GM18867 (cell line): ENCODE measurements around the gene CMBL.
"Not testable (repeated sequence)": the region's sequence is repeated elsewhere in the genome, so short reads cannot be mapped to it uniquely, and the experiment has no call there.

Experiments used
- ATAC-seq: cut with Tn5 transposase; IDR thresholded peaks from one replicate; pipeline ENCODE4 v1.9.1; 2021; ENCODE audit warnings: mild to moderate bottlenecking, moderate library complexity; ENCODE audit not compliant: unreplicated experiment

The CMBL gene

DNA sequence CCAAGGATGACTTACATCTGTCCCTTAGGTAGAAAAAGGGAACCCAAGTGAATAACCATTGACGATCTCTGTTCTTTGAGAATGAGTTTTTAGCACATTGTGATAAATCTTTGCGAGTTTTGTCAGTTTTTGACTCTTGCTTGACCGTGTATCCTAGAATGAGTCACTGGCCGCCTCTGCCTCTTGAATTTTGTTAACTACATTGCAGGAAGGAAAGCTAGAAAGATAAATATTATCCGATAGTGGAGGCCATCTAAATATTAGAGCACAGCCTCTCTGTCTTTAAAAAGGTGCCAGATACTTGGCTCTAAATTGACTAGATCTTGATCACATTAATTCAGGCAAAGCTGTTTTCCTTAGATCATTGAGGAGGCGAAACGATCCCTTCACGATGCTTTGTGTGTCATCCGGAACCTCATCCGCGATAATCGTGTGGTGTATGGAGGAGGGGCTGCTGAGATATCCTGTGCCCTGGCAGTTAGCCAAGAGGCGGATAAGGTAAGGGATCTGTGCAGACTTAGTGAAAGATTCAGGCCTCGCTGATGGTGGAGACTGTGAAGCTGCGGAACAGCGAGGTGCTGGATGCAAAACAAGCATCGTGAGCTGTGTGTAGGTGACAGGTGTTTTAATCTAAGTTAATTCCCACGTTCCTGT lies 45.5 kb downstream of the CMBL start:
- ATAC-seq, result no peak

DNA sequence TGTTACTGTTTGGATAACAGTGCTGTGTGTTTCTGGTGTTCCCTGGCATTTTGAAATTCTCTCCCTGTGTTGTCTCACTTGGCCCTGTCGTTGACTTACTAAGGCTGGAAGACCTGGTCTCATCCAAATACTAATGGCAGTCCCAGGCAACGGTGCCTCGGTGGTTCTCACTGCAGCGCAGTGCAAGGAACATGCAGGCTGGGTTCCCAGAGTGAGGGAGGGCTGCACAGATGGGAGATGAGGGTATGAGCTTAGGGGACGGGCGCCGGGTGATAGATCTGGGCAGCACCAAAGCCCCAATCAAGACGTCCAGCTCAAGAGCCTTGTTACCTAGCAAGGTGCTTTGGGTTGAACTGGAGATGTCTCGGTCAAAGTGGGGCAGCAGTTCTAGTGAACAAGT lies 46.6 kb downstream of the CMBL start:
- ATAC-seq, result no peak

DNA sequence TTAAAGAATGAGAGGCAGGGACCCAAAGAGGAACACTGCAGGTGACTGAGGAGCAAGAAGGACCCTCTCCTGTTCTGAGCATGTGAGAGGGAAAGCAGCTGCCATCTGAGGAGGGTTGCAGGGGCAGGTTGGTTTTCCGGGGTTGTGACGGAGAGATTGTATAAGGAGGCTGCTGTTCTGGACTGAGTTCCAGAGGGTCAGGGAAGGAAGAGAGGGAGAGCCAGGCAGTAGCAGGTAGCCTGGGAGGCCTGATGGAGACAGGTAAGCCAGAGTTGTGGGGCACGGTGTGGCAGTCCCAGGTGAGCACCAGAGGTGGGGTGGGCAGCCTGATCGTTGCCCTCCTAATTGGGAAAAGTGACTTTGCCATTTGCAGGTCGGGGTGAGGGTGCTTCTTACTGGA lies 47.8 kb downstream of the CMBL start:
- ATAC-seq, result no peak

DNA sequence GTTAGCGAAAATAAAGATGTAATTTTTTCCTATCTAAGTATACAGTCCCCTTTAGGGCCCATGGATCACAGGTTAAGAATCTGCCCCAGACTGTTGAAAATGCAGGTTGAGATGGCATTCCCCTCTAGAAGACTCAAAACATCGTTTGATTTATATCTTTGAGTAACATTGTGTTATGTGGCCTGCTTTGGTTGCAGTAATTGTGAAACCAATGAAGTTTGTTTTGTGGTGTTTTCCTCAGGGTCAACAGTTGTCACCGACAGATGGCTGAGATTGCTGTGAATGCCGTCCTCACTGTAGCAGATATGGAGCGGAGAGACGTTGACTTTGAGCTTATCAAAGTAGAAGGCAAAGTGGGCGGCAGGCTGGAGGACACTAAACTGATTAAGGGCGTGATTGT lies 49.8 kb downstream of the CMBL start:
- ATAC-seq, result no peak

DNA sequence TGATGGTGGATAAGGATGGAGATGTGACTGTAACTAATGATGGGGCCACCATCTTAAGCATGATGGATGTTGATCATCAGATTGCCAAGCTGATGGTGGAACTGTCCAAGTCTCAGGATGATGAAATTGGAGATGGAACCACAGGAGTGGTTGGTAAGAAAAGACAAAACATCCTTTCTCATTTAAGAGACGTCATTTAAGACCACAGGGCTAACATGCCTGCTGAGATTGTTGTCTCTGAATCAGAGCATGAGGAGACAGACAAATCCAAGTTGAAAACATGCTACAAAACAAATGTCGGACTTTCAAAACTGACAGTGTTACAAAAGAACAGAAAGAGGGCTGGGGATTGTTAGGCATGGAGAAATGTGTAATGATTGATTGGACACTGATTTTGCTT lies 53.0 kb downstream of the CMBL start:
- no peak for ATAC-seq

DNA sequence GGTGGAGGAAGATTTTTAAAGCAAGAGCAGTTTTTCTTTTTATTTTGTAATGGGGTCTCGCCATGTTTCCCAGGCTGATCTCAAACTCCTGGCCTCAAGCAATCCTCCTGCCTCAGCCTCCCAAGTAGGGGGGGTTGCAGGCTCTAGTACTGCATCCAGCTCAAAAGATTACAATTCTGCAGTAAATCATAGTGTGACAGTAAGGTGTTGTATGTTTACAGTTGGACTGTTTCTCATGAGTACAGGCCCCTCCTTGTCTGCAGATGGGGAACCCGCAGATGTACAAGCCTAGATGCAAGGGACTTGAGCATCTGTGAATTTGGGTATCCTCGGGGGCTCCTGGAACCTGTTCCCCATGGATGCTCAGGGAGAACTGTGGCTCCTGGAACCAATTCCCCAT lies 54.3 kb downstream of the CMBL start:
- ATAC-seq, result no peak

DNA sequence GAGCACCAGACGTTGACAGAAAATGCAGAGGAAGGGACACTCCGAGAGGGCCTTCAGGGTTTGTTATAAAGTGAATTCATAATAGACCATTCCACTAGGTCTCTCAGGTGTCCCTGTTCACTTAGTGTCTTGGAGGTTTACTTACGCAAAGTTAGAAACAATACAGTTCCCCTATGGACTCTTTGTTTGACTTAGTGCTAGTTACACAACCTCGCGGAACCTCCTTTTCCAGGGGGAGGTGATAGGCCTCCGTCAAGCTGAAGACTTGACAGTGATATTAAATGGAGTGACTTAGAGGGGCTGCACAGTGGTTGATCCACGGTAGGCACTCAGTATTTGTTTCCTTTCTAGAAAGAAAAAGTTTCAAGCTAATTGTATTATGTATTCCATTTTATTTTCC lies 56.3 kb downstream of the CMBL start:
- ATAC-seq, result no peak

DNA sequence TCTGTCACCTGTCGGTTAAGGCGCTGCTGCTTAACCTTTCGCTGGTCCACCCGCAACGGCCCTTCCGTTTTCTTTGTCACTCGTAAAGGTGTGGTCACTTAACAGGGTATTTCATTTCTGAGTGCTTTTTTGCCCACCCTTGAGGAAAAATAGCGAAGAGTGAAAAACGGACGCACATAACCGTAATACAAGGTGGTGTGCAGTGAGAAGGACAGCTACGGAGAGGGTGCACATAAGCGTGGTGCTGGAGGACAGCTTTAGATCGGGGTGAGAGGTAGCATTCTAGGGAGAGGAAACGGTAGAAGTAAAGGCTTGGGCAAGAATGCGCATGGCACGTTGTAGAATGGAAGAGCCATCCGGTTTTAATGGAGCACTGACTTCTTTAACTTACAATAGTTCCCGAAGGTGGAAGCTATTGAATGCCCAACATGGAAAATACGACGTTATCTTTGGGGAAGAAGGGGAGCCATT lies 56.9 kb downstream of the CMBL start:
- ATAC-seq, result peak; percentile 7

DNA sequence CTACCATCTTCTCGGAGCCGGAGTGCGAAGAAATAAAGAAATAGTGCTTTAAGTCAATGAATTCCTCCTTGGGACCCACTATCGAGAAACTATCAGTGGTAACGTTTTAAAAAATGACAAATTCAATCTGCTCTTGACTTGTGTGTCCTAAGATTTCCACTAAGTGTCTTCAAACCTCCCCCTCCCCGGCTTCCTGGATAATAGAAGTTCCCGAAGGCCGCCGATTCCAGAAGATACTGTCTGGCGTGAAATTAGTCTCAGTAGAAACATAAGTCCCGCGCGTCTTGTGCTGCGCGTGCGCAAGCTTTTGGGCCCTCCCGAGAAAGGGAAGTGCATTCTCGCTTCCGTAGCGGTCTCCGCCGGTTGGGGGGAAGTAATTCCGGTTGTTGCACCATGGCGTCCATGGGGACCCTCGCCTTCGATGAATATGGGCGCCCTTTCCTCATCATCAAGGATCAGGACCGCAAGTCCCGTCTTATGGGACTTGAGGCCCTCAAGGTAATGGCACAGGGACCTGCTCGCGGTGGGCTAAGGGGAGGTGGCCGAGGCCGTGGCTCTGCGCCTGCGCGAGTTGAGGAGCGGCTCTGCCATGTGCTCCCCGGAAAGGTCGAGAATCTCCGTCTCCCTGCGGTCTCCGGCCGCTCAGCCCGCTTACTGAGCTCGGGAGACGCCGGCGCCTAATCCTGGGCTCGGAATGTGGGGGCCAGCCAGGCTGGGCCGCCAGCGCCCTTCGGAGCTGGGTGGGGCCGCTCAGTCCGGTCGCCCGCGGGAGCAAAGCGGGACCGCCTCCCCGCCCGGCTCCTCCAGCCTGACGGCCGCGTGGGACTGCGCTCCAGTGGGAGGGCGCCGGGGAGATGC lies 57.5 kb downstream of the CMBL start, which contains the start of gene CCT5:
TSS of gene CCT5 (plus strand) at position 333 of the 858 bp plus-strand sequence. CDS start at position 394, 61 bp downstream.
- ATAC-seq, result peak; percentile 80

DNA sequence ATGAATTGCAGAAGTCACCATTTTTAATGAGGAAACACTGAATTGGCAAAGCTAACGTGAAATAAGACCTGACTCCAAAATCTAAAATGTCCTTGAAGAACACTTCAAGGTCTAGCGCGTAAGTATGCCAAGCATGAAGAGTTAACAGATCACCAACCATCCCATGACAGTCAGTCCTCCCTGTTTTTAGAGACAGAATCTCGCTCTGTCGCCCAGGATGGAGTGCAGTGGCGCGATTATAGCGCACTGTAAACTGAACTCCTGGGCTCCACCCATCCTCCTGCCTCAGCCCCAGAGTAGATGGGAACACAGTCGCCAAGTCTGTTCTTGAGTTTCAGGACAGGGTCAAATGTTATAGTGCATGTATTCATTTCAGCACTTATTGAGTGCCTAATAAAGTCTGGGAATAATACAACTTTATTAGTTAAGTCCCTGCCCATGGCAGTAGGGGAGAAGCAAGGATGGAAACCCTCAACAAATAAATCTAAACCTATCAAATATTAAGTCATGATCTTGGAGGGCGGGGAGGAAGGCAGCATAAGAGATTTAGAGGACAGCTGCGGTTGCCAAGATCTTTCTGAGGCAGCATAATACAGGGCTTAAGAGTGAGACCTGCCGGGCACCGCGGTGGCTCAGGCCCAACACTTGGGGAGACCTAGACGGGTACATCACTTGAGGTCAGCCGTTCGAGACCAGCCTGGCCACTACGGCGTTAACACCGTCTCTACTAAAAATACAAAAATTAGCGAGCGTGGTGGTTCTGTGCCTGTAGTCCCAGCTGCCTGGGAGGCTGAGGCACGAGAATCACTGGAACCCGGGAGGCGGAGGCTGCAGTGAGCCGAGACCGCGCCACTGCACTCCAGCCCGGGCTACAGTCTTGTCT lies 59.1 kb downstream of the CMBL start:
- ATAC-seq, result peak; percentile 1

DNA sequence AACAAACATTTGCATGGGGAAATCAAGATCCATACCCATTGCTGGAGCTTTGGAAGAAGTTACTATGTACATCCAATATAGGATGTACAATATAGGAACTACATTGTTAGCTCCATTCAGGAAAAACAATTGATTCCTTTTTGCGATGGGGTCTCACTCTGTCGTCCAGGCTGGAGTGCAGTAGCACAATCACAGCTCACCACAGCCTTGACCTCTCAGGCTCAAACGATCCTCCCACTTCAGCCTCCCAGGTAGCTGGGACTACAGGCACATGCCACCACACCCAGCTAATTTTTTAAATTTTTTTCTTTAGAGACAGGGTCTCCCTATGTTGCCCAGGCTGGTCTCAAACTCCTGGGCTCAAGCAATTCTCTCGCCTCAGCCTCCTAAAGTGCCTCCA lies 60.5 kb downstream of the CMBL start:
- ATAC-seq, result not testable (repeated sequence)

DNA sequence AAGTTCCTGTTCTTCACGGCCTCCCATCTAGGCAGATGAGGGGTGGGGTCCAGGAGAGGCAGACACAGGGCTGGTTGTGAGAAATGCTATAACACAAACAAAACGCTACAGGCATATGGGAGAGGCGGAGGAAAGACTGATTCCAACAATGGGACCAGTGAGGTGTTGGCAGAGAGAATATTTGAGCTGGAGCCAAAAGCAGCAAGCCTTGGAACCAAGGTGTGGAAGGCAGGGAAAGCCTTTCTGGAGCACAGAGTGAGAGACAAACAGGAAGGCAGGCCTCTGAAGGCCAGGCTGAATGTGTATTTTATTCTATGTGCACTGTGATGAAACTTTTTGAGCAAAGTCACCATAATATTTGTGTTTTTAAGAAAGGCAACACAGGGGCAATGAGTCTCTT lies 60.9 kb downstream of the CMBL start:
- ATAC-seq, result no peak

DNA sequence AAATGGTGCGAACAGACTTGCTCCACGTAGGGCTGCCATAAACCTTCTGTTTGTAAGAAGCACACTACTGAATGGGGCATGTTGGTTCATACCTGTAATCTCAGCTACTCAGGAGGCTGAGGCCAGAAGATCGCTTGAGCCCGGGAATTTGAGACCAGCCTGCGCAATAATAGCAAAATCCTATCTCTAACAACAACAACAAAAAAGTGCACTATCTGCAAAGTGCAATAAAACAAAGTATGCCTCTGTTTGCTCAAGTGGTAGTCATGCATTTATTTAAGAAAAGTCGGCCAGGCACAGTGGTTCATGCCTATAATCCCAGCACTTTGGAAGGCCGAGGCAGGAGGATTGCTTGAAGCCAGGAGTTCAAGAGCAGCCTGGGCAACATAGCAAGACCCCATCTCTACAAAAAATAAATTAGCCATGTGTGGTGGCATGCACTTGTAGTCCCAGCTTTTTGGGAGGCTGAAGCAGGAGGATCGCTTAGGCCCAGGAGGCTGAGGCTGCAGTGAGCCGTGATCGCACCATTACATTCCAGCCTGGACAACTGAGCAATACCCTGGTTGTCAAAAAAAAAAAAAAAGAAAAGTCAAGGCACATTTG lies 63.3 kb downstream of the CMBL start:
- no peak for ATAC-seq

DNA sequence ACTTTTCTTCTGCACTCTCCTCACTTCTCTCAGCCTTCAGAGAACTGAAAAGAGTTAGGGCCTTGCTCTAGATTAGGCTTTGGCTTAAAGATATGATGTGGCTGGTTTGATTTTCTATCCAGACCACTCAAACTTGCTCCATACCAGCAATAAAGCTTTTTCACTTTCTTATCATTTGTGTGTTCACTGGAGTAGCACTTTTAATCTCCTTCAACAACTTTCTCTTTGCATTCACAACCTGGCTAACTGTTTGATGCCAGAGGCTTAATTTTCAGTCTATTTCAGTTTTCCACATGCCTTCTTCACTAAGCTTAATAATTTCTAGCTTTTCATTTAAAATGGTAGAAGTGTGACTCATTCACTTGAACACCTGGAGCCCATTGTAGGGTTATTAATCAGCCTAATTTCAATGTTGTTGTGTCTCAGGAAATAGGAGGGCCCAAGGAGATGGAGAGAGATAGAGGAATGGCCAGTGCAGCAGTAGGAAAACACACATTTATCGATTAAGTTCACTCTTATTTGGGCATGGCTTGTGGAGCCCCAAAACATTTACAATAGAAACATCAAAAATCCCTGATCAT lies 64.0 kb downstream of the CMBL start:
- ATAC-seq, result no peak

DNA sequence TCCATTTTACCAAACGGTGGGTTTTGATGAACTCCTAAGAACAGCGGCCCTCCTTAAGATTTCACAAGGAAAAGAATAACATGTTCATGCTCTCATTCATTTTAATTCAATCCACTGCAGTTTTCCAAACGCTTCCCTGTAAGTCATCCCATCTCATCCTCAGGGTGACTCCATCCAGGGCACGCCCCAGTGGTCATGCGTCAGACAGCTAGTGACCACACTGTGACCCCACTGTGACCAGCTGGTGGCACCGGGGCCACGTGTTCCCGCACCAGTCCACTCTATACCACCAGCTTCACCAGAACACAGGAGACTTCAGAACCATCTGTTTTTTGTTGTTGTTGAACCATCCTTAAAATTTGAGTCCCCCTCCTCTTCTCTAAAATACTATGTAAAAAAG lies 72.4 kb downstream of the CMBL start:
- no peak for ATAC-seq

DNA sequence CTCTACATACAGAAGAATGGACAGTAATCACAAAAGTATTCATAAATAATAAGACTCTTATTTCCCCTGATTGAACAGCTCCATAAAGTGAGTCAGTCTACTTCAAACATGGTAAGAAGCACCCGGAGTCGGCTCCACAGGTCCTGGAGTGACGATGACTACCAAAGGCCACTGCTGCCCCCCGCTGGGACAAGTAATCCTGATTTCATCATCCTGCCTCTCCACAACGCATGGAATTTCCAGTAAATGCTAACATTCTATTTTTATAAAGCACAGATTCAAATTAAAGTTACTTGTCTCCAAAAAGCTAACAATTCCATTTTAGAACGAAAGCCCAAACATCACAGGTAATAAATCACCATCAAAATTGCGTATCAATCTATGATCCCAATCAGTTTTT lies 74.2 kb downstream of the CMBL start:
- no peak for ATAC-seq

DNA sequence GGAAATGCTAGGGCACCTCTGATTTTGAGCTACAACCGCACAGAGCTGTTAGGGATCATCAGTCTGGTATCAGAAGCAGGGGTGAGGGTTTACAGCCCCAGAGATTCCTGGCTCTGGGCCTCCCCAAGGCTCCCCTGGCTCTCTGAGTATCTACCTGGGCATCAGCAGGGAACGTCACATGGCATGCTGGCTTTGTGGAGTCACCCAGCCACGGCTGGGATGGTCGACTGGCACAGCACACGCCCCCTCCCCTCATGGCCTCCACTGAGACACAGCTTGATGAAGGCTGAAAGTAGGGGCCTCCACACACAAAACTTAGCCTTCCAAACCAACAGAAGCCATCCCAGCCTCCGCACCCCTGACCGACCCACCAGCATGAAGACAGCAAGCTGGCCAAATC lies 74.7 kb downstream of the CMBL start:
- no peak for ATAC-seq

DNA sequence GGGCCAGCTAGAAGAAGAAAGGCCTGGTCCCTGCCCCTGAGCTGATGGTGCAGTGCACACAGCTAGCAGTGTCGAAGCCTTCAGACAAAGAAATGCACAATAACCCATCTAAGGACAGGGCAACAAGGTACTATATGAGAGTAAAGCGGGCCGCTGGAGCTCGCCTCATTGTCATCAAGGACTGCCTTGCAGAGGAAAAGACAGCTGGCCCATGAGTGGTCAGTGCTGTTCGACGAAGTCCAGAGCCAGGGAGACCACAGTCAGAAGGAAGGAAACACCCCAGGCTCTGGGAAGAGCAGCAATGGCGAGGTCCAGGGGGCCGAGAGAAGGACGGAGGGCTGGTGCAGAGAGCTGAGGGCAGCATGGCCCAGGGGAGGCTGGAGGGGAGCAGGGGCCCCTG lies 75.3 kb downstream of the CMBL start:
- no peak for ATAC-seq

DNA sequence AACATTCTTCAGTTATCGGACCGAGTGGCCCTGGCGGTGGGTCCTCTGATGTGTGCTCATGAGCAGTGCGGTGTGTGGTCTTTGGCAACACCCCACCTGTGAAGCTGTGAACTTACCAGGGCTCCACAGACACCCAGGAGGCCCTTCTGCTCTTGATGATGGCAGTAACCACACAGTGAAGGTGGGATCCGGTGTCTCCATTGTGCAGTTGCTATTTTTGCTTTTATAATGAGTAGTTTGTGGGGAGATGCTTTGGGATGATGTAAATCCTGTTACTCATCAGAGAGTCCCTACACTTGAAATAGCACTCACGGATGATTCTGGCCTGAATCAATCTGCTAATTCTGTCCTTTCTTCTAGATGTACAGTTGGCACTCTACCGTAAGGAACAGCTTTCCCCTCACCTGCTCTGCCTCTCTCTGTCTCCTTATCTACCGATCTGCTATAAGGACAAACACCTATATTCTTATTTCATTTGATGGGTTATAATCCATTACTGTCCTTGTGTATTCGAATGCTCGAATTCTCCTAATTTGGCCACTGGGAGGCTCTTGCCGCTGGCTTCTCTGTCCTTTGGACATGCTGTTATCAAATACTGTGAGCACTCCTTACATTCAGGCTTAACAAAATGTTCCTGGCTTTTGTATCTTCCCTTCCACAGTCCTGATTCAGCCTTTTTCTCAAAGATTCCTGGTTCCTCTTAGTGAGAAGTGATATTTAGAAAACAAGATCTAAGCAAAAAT lies 78.2 kb downstream of the CMBL start:
- no peak for ATAC-seq

DNA sequence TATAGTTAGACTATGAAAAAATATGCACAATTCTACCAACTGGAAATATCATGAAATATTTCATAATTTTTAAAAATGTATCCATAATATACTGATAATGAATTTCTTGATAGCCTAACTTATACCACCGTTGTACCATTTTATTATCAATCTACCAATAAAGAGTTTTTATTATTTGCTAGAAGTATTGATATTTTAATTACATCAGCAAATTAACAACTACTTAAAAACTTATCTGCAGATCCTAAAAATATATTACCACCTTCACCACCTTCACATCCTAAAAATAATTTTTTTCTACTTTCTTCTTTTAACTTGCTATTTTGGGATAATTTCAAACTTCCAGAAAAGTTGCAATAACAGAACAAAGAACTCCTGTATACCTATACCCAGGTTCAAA lies 79.4 kb downstream of the CMBL start:
- ATAC-seq, result no peak
